Loucy (cell line): Measurements from ENCODE around the gene GRID2IP.
"Not testable (repeated sequence)": the region's sequence is repeated elsewhere in the genome, so short reads cannot be mapped to it uniquely, and the experiment has no call there.

Experiments
- H2AFZ ChIP-seq: fragments of 200-600 bp; sonication (generic); 2 replicates; pipeline ENCODE4 v1.6.0; 2016; ENCODE audit warnings: antibody characterized with exemption, mild to moderate bottlenecking, low read length, moderate library complexity
- H3F3A ChIP-seq: fragments of 200-600 bp; 2 replicates; pipeline ENCODE4 v1.6.0; 2016; ENCODE audit warnings: antibody characterized with exemption, low read depth, mild to moderate bottlenecking
- H3K27me3 ChIP-seq: fragments of 200-600 bp; sonication (generic); 2 replicates; pipeline ENCODE4 v1.6.1; 2014; ENCODE audit warnings: low read length, mild to moderate bottlenecking; ENCODE audit not compliant: insufficient read depth, poor library complexity, severe bottlenecking
- H3K36me3 ChIP-seq: fragments of 200-600 bp; sonication (generic); 2 replicates; pipeline ENCODE4 v1.6.1; 2016; ENCODE audit warnings: low read length; ENCODE audit not compliant: insufficient read depth
- H3K4me1 ChIP-seq: fragments of 200-600 bp; sonication (generic); 2 replicates; pipeline ENCODE4 v1.5.1; 2014; ENCODE audit warnings: low read length, mild to moderate bottlenecking; ENCODE audit not compliant: insufficient read depth, poor library complexity, severe bottlenecking
- H3K4me2 ChIP-seq: fragments of 200-600 bp; sonication (generic); 2 replicates; pipeline ENCODE4 v1.6.0; 2014; ENCODE audit warnings: antibody characterized with exemption, low read length, low read depth, mild to moderate bottlenecking; ENCODE audit not compliant: poor library complexity, severe bottlenecking
- H3K4me3 ChIP-seq: fragments of 200-600 bp; sonication (generic); 2 replicates; pipeline ENCODE4 v1.5.1; 2014; ENCODE audit warnings: low read length, mild to moderate bottlenecking, mixed read lengths; ENCODE audit not compliant: poor library complexity, severe bottlenecking
- H3K79me2 ChIP-seq: fragments of 200-600 bp; sonication (generic); 2 replicates; pipeline ENCODE4 v1.6.1; 2014; ENCODE audit warnings: low read length; ENCODE audit not compliant: insufficient read depth
- H3K9ac ChIP-seq: fragments of 200-600 bp; sonication (generic); 2 replicates; pipeline ENCODE4 v1.6.0; 2014; ENCODE audit warnings: mild to moderate bottlenecking, low read depth, low read length, moderate library complexity; ENCODE audit not compliant: poor library complexity, severe bottlenecking
- H3K9me2 ChIP-seq: fragments of 200-600 bp; sonication (generic); replicated peaks from 2 replicates; pipeline ENCODE4 v1.6.1; 2016; ENCODE audit warnings: low read depth, low read length, mixed read lengths
- H3K9me3 ChIP-seq: fragments of 200-600 bp; sonication (generic); 2 replicates; pipeline ENCODE4 v1.6.1; 2014; ENCODE audit warnings: mild to moderate bottlenecking, antibody characterized with exemption, low read length, low read depth; ENCODE audit not compliant: insufficient read depth
- H4K20me1 ChIP-seq: fragments of 200-600 bp; sonication (generic); 2 replicates; pipeline ENCODE4 v1.6.0; 2014; ENCODE audit warnings: antibody characterized with exemption, low read length, mild to moderate bottlenecking; ENCODE audit not compliant: insufficient read depth, poor library complexity, severe bottlenecking
- CTCF ChIP-seq: fragments of 200-600 bp; sonication (generic); conservative IDR thresholded peaks from 2 replicates; pipeline ENCODE4 v1.5.1; 2014; ENCODE audit warnings: mild to moderate bottlenecking, antibody characterized with exemption, low read length
- EZH2phosphoT487 ChIP-seq: fragments of 200-600 bp; IDR thresholded peaks from 2 replicates; pipeline ENCODE4 v1.6.1; 2018; ENCODE audit warnings: antibody characterized with exemption, mild to moderate bottlenecking, moderate library complexity, borderline replicate concordance

Gene GRID2IP

GRCh38 chr7:6579446-6579845, 28.2 kb upstream of the GRID2IP start:
- Histone ChIP-seq H3K4me2 (no peak overlapping the region), H3K27me3 (no peaks in the 10 kb centered on the region), H3F3A (no peaks in the 10 kb centered on the region; the same call in 1 of the 2 replicates), H4K20me1 (no peaks in the 10 kb centered on the region), H3K4me1 (peaks cover 12% of the 10 kb centered on the region), H2AFZ (no peak overlapping the region), H3K4me3 (no peak overlapping the region), H3K9me3 (no peaks in the 10 kb centered on the region), H3K79me2 (0 out of 2 replicates have a peak, but pooled peaks cover 12% of the 10 kb centered on the region), H3K9ac (no peak overlapping the region), H3K9me2 (no peaks in the 10 kb centered on the region), H3K36me3 (peaks cover 8% of the 10 kb centered on the region; the same call in 1 of the 2 replicates)
- peak; percentile 44 for TF ChIP-seq CTCF
- no peak for TF ChIP-seq EZH2phosphoT487

GRCh38 chr7:6578114-6579084, 27.1 kb upstream of the GRID2IP start:
- no peak for TF ChIP-seq EZH2phosphoT487
- TF ChIP-seq CTCF: no peak
- Histone ChIP-seq H3K4me3 (peak overlapping the region; percentile 99), H4K20me1 (no peaks in the 10 kb centered on the region)

DNA sequence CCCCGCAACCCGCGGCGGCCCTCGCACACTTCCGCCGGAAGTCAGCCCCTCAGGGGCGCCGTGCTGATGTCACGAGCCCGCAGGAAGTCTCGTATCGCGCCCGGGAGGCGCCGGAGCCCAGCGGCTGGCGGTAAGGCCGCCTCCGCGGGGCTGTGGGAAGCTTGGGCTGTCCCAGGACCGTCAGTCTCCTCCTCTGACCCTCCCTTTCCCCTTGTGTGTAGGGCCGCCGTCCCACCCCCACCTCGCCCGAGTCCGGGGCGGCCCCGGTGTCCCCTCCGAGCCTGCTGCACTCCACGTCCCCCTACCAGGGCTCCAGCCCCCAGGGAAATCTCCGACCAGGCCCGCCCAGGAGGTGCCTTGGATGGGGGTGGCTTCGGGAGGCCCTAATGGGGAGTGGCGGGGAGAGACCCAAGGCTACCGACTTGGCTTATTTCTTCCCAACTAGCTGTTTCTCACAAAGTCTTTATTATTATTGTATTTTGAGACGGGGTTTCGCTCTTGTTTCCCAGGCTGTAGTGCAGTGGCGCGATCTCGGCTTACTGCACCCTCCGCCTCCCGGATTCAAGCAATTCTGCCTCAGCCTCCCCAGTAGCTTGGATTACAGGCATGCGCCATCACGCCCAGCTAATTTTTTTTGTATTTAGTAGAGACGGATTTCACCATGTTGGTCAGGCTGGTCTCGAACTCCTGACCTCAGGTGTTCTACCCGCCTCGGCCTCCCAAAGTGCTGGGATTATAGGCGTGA, 26.3 kb upstream of the GRID2IP start, which contains the start of gene ZDHHC4:
Gene ZDHHC4 (plus strand): TSS at position 86 of the 745 bp plus-strand sequence. CDS start 3,108 bp downstream, outside the sequence.
- Histone ChIP-seq H3K4me2 (peak within 1 kb of the TSS; percentile 72), H3K36me3 (no peaks in the 10 kb centered on the region), H3K9me2 (no peaks in the 10 kb centered on the region), H3K79me2 (0 out of 2 replicates have a peak, but pooled peaks cover 12% of the 10 kb centered on the region), H4K20me1 (no peaks in the 10 kb centered on the region), H2AFZ (peak within 1 kb of the TSS; percentile 97), H3K27me3 (no peaks in the 10 kb centered on the region), H3K9ac (peak within 1 kb of the TSS; percentile 95), H3K4me1 (peaks cover 12% of the 10 kb centered on the region), H3K9me3 (no peaks in the 10 kb centered on the region), H3F3A (no peaks in the 10 kb centered on the region; the same call in 1 of the 2 replicates), H3K4me3 (peak within 1 kb of the TSS; percentile 99)
- no peak for TF ChIP-seq CTCF
- no peak for TF ChIP-seq EZH2phosphoT487

More at GRCh38 chr7:6578114-6579084, 27.1 kb upstream of the GRID2IP start:
- Histone ChIP-seq H3K79me2 (0 out of 2 replicates have a peak, but pooled peaks cover 12% of the 10 kb centered on the region), H3K27me3 (no peaks in the 10 kb centered on the region), H3K9me2 (no peaks in the 10 kb centered on the region), H3K4me2 (peak overlapping the region; percentile 72), H3F3A (no peaks in the 10 kb centered on the region; the same call in 1 of the 2 replicates), H2AFZ (no peak overlapping the region), H3K9me3 (no peaks in the 10 kb centered on the region), H3K9ac (peak overlapping the region; percentile 95), H3K36me3 (peaks cover 3% of the 10 kb centered on the region; the same call in 1 of the 2 replicates), H3K4me1 (peaks cover 12% of the 10 kb centered on the region)

GRCh38 chr7:6576867-6577368, 25.7 kb upstream of the GRID2IP start:
- H3K9me2 ChIP-seq, H3K9me3 ChIP-seq, H3F3A ChIP-seq, H2AFZ ChIP-seq, H4K20me1 ChIP-seq, H3K27me3 ChIP-seq, H3K36me3 ChIP-seq: not testable (repeated sequence)
- H3K79me2 ChIP-seq: 0 out of 2 replicates have a peak, but pooled peaks cover 12% of the 10 kb centered on the region
- peaks cover 12% of the 10 kb centered on the region for H3K4me1 ChIP-seq
- H3K4me2 ChIP-seq: peak overlapping the region; percentile 56
- H3K9ac ChIP-seq: peak overlapping the region; percentile 95
- peak overlapping the region; percentile 99 for H3K4me3 ChIP-seq
